Measurements from ENCODE around the gene KDM6B. TPM values are rescaled to one million over a fixed set of nuclear protein-coding genes. Genes with fewer than 3 reads are reported as not detected.

The KDM6B gene
- total RNA-seq, 1 experiment from 2014 or later, result 28.9 TPM

DNA sequence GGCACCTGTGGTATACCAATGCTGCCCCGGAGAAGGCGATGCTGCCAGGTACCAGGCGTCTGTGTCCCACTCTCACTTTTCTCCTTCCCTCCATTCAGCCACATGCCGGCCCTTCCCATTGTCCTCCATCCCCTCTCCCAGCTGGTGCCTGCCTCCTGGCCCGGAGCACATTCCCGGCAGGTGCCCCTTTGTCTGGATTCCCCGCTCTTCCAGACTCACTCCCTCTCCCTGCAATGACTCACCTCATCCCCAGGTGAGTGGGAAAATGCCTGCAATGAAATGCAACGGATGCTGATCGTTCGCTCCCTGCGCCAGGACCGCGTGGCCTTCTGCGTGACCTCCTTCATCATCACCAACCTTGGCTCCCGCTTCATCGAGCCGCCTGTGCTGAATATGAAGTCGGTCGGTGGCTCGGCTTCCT lies 10.4 kb upstream of the KDM6B start:
- Histone ChIP-seq H3K23ac (ENCODE audit: insufficient read length, low read depth, low read length) (no peak overlapping the region), H3K4me2 (ENCODE audit: insufficient read depth, insufficient read length, low read length) (no peak overlapping the region), H2AK5ac (ENCODE audit: insufficient read length, low read length) (no peak overlapping the region), H4K5ac (ENCODE audit: insufficient read length, low read depth, low read length) (no peak overlapping the region), H3T11ph (ENCODE audit: low read length) (no peak overlapping the region), H3K9me3 (ENCODE audit: control insufficient read depth, low read depth, low read length) (no peaks in the 10 kb centered on the region), H3K23me2 (ENCODE audit: insufficient read length, low read depth, low read length, poor library complexity, severe bottlenecking) (no peaks in the 10 kb centered on the region), H3K79me2 (ENCODE audit: insufficient read depth, low read length) (no peaks in the 10 kb centered on the region), H2BK5ac (ENCODE audit: insufficient read length, low read length) (no peak overlapping the region), H3K56ac (ENCODE audit: insufficient read length, low read depth, low read length) (no peak overlapping the region), H4K20me1 (ENCODE audit: control insufficient read depth, insufficient read depth, insufficient read length) (no peaks in the 10 kb centered on the region), H3K27me3 (ENCODE audit: insufficient read depth, low read length) (no peaks in the 10 kb centered on the region; the same call in 1 of the 2 replicates), H2BK15ac (ENCODE audit: low read depth, low read length) (no peak overlapping the region), H3K14ac (ENCODE audit: insufficient read depth, low read length) (no peak overlapping the region), H4K8ac (replicated peaks; ENCODE audit: insufficient read length, low read depth, low read length) (no peak overlapping the region), H2BK20ac (ENCODE audit: low read depth, low read length, poor library complexity, severe bottlenecking) (no peak overlapping the region), H3K79me1 (ENCODE audit: insufficient read depth, low read depth, low read length, poor library complexity, severe bottlenecking) (no peaks in the 10 kb centered on the region), H3K4me1 (ENCODE audit: insufficient read depth, low read length) (no peaks in the 10 kb centered on the region), H3K9ac (ENCODE audit: extremely low read depth, insufficient read length, low read length) (no peak overlapping the region), H2BK12ac (ENCODE audit: insufficient read length, low read depth, low read length) (no peak overlapping the region), H2BK120ac (ENCODE audit: low read depth, low read length, poor library complexity, severe bottlenecking) (no peak overlapping the region), H3K4ac (ENCODE audit: low read depth, low read length) (no peak overlapping the region), H3K27ac (ENCODE audit: insufficient read length, low read depth, low read length) (no peak overlapping the region), H2AFZ (ENCODE audit: low read length) (no peak overlapping the region), H4K91ac (ENCODE audit: insufficient read length, low read depth, low read length) (no peak overlapping the region), H3K18ac (ENCODE audit: insufficient read length, low read depth, low read length) (no peak overlapping the region)
- peak; percentile 80 for DNase-seq
- no peak overlapping the region; a peak in 1 of 5 replicates for H3K4me3 Mint-ChIP-seq
- peak overlapping the region in 1 of 3 experiments; percentile 86; a peak in 2 of 7 replicates for H3K27ac Mint-ChIP-seq
- no peaks in the 10 kb centered on the region for H3K9me3 Mint-ChIP-seq
- no CpG with 5 or more reads among the region's 20 CpGs for WGBS (ENCODE audit: extremely low coverage, insufficient read length, low lambda C conversion rate)
- TF ChIP-seq, protein P1, sequence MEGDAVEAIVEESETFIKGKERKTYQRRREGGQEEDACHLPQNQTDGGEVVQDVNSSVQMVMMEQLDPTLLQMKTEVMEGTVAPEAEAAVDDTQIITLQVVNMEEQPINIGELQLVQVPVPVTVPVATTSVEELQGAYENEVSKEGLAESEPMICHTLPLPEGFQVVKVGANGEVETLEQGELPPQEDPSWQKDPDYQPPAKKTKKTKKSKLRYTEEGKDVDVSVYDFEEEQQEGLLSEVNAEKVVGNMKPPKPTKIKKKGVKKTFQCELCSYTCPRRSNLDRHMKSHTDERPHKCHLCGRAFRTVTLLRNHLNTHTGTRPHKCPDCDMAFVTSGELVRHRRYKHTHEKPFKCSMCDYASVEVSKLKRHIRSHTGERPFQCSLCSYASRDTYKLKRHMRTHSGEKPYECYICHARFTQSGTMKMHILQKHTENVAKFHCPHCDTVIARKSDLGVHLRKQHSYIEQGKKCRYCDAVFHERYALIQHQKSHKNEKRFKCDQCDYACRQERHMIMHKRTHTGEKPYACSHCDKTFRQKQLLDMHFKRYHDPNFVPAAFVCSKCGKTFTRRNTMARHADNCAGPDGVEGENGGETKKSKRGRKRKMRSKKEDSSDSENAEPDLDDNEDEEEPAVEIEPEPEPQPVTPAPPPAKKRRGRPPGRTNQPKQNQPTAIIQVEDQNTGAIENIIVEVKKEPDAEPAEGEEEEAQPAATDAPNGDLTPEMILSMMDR (conservative IDR thresholded peaks at IDR 0.05), result no peak
- peaks cover 65% of the 10 kb centered on the region for H3K27me3 Mint-ChIP-seq (ENCODE audit: low read depth)
- peaks cover 8 to 18% of the 10 kb centered on the region in 2 experiments for H3K4me1 Mint-ChIP-seq
- no peaks in the 10 kb centered on the region for H3K36me3 Mint-ChIP-seq (ENCODE audit: insufficient read depth in 1 of 3, low read depth in 3 of 3)

All from H9 (cell line).